C4-2B (cell line): ENCODE measurements around the gene KCNK3.

Experiments
- H3K27ac ChIP-seq: fragments of 450-650 bp; 2 replicates; pipeline ENCODE4 v1.5.1; 2017
- ZFX ChIP-seq: fragments of 450-650 bp; IDR thresholded peaks from 2 replicates; pipeline ENCODE4 v1.6.1; 2017
- TF ChIP-seq, protein P1 (sequence below): fragments of 450-650 bp; conservative IDR thresholded peaks from 2 replicates; pipeline ENCODE4 v1.5.1; 2017; ENCODE audit warnings: mild to moderate bottlenecking

KCNK3 gene

DNA sequence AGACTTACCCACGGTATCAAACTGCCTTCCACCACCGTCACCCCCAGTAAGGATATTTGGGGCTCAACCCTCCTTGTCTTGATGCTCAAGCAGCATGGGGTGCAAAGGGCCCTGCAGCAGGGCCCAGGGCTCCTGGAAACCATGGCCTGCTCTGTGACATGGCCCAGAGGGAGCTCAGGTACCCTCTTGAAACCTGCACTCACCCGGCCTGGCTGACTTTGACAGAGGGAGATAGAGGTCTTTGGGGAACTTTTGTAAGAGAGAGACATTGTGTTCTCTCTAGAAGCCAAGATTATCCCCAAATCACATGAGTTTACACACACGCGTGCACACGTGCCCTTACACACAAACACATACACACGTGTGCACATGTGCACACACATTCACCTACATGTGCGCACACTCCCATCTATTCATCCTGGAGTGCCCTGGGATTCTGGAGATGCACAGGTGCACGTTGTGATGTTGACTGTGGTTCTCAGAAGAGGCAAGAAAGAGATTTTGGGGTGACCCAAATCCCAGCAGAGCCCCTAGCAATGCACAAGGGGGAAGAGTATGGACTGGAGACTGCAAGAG lies 19.6 kb upstream of the KCNK3 start:
- no peak for TF ChIP-seq ZFX
- TF ChIP-seq, protein P1, sequence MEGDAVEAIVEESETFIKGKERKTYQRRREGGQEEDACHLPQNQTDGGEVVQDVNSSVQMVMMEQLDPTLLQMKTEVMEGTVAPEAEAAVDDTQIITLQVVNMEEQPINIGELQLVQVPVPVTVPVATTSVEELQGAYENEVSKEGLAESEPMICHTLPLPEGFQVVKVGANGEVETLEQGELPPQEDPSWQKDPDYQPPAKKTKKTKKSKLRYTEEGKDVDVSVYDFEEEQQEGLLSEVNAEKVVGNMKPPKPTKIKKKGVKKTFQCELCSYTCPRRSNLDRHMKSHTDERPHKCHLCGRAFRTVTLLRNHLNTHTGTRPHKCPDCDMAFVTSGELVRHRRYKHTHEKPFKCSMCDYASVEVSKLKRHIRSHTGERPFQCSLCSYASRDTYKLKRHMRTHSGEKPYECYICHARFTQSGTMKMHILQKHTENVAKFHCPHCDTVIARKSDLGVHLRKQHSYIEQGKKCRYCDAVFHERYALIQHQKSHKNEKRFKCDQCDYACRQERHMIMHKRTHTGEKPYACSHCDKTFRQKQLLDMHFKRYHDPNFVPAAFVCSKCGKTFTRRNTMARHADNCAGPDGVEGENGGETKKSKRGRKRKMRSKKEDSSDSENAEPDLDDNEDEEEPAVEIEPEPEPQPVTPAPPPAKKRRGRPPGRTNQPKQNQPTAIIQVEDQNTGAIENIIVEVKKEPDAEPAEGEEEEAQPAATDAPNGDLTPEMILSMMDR: no peak
- H3K27ac ChIP-seq: no peak overlapping the region

DNA sequence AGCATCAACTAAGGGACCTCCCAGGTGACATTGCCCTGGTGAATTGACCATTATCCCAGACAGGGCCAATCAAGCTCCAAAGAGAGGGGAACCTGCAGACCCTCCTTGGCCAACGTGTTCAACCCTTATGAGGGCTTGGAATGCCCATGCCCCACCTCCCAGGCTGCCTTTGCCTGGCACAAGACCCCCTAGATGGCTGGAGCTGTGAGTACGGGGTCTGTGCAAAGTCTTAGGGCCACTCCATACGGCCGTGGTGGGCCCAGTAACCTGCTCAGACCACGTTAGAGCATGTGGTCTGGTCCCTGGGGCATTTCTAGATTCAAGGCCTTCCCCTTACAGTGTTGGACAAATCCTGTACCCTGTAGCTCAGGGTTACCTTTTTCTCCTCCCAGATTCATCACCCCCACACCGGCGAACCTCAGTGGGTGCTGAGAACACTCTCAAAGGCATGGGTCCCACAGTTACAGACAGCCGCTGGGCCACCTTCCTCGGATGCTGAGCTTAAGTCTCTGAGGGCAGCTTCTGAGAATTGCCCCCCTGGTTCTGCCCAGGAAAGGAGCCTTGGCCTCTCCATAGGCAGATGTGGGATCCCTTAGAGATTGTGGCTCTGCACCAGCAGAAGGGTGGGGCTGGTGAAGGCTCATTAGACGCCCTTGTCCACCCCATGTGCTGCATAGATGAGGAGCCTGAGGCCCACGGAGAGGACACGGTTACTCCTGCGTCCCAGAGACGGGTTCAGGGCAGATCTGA lies 18.3 kb upstream of the KCNK3 start:
- TF ChIP-seq ZFX: no peak
- TF ChIP-seq, protein P1: no peak
- no peak overlapping the region for H3K27ac ChIP-seq

DNA sequence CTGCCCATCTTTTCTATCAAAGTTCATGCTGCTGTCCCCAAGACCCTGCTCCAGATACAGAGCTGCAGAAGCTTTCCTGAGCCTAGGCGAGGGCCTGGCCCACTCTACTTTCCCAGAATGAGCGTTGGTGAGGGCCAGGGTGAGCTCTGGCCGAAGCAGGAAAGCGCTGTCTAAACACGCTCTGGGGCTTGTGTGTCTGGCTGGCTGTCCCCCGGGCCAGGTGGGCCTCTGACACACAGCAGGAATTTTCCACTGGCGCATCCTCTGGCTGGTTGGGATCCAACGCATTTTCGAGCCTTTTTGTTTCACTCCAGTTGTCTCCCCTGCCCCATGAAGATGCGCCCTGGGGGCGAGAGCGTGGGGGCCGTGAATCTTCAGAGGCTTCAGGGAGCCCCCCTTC lies 17.8 kb upstream of the KCNK3 start:
- H3K27ac ChIP-seq: no peak overlapping the region
- TF ChIP-seq ZFX: no peak
- TF ChIP-seq, protein P1: no peak

DNA sequence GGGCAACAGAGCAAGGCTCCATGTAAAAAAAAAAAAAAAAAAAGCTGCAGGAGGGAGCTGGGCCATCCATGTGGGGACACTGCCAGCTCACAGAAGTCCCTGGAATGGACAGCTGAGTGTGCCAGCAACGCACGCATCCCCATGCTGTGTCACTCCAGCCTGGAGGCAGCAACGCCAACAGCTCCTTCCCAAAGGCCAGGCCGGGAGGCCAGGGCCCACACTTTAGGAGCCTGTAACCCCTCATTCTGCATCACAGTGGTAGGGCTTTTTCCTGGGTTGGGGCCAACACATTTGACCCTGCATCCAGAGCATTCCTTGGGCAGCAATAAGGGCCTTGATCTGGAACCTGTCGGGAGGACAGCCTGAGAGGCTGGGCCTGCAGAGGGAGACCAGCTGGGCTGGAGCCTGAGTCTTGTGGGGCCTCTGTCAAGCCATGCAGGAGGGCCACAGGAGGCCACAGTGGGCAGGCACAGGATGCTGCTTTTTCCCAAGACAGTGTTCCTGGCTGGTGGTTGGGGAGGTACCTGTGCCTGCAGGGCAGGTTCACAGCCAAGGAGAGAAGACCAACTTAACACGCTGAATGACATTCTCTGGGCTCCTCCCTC lies 16.8 kb upstream of the KCNK3 start:
- no peak for TF ChIP-seq ZFX
- TF ChIP-seq, protein P1: no peak
- H3K27ac ChIP-seq: no peak overlapping the region

DNA sequence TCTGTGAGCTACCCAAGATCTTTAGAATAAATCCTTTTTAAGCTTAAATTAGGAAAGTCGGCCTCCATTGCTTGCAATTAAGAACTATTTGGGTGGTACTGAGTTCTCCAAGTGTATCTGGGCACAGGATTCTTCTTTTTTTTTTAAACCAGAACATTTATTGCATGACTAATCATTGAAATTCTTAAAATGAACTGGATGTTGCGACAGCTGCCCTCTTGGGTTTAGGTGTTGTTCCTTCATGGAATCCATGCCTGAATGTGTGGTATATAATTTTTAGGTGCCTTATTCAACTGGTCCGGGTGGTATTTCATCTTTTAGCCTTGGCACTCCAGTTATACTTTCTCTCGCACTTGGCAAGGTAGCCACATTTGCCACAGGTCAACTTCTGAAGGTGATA lies 14.5 kb upstream of the KCNK3 start:
- H3K27ac ChIP-seq: no peak overlapping the region
- no peak for TF ChIP-seq ZFX
- TF ChIP-seq, protein P1: no peak

DNA sequence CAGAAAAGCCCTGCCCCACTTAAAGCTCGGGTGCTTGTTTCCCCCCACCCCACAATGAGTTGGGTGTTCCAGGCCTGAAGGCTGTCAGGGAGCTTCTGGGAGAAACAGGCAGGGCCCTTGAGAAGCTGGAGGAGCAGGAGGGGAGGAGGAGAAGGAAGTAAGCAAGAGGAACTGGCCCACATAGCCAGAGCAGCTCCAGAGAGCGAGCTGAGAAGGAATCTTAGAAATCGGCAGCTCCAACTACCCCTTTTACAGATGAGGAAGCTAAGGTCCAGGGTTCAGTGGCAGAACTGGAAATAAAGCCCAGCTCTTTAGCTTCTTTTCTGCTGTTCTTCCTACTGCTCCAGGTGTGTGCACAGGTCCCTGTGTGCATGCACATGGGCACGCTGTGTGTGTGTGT lies 12.7 kb upstream of the KCNK3 start:
- no peak for TF ChIP-seq ZFX
- TF ChIP-seq, protein P1: no peak
- no peak overlapping the region for H3K27ac ChIP-seq

DNA sequence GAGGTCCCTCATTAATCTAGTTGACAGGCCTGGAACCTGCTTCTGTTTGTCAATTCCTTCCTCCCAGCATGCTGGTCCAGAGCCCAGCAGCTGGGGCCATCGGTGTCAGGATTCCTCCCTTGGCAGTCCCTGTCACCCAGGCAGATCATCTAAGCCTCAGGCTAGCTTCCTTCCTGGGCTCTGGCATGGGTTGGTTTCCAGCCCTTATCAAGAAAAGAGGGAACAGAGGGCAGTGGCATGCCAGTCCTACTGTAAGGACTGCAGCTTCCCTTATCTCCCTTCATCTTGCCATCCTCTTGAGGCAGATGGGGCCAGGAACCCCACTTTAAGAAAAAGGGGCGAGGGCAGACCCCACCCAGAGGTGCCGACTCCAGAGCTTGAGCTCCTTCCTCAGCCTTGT lies 10.9 kb upstream of the KCNK3 start:
- H3K27ac ChIP-seq: no peak overlapping the region
- TF ChIP-seq ZFX: no peak
- TF ChIP-seq, protein P1: no peak
